Stimulated activated CD8-positive, alpha-beta memory T cell treated with anti-CD3 and anti-CD28 coated beads, Interleukin-4, amount 100 ng/mL, for 1 hour (primary cell): ENCODE data around the gene ANGPT4.
"Not testable (repeated sequence)": the region's sequence is repeated elsewhere in the genome, so short reads cannot be mapped to it uniquely, and the experiment has no call there.

ENCODE experiments used
- DNase-seq, 2 donors: peaks; one replicate each; pipeline ENCODE4 v3.0.0-alpha.2; 2020; ENCODE audit warnings: low read depth in 2 of 2, low spot score in 1 of 2

The ANGPT4 gene

DNA sequence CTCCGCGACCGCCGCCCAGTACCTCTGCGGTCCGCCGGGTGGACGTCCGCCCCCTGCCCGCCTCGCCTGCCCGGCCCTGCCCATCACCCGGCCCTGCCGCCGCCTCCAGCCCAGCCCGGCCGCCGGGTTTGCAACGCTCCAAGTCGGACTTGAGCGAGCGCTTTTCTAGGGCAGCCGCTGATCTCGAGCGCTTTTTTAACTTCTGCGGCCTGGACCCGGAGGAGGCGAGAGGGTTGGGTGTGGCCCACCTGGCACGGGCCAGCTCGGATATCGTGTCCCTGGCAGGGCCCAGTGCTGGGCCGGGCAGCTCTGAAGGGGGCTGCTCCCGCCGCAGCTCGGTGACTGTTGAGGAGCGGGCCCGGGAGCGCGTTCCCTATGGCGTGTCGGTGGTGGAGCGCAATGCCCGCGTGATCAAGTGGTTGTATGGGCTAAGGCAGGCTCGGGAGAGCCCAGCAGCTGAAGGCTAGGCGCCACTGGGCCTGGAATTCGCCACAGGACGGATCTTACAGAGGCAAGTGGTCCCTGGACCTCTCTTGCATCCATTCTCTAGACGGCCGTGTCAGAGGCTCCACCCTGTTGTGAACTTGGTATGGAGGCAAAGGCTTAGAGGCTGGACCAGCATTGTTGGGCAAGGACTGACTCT lies 70.8 kb downstream of the ANGPT4 start:
- DNase-seq: no peak

GRCh38 chr20:844473-845225 lies 71.5 kb downstream of the ANGPT4 start:
- peak; percentile 73 to 82 for DNase-seq

- DNase-seq: no peak
Observed at GRCh38 chr20:843912-844311, 72.2 kb downstream of the ANGPT4 start.

DNA sequence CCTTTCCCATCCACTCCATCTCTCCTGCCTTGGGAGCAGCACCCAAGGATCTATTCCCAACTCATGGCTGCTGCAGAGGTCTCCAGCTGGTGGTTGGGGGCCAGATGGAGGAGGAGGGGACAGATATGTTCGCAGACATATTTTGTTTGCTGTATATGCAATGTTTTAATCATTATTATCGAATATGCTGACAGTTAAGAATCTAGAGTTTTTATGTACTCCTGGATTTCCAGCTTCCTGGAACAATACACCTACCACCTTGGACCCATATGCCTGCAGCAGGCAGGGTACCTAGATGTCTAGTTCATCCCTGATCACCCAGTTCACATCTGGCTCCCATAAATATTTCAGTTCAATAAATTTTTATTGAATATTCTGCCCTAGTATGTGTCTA lies 73.6 kb downstream of the ANGPT4 start:
- DNase-seq: no peak

DNA sequence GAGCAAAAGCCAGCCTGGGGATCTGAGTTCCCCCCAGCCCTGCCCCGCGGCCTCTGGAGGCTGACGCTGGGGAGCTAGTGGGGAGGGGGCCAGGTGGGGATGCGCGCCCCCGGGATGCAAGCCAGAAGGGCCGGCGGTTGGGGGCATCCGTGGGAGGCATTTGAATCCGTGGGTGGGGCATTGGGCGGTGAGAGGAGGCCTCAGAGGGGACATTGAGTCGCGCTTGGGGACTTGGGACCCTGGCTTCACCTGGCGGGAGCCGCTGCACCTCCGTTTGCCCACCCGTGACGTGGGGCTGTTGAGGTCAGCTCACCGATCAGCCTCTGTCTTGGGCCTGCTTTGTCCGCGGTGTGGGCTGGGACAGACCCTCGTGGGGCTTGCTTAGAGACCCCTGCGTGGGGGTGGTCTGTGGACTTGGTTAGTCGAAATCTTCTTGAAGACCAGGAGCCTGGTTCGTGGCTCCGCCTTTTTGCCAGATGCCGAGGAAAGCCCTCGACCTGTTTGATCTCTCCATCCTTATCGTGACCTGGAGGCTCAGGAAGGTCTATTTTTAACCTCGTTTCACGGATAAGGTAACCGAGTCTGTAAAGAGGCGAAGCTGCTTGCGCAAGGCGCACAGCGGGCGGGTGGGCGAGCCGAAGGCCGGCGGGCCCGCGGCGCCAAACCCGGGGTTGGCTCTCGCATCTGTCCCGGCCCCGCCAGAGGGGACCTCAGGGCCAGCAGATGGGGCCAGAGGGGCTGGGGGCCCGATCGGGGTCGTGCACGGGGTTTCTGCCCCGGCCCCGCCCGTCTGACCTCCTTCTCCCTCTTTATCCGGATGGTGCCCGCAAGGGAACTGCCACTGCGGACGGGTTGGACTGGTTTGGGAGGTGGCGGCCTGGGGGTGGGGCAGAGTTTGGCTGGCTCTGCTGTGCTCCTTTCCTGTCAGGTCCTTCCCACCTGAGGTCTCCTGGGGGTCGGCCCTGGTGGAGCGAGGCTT lies 74.3 kb downstream of the ANGPT4 start:
- no peak for DNase-seq

DNA sequence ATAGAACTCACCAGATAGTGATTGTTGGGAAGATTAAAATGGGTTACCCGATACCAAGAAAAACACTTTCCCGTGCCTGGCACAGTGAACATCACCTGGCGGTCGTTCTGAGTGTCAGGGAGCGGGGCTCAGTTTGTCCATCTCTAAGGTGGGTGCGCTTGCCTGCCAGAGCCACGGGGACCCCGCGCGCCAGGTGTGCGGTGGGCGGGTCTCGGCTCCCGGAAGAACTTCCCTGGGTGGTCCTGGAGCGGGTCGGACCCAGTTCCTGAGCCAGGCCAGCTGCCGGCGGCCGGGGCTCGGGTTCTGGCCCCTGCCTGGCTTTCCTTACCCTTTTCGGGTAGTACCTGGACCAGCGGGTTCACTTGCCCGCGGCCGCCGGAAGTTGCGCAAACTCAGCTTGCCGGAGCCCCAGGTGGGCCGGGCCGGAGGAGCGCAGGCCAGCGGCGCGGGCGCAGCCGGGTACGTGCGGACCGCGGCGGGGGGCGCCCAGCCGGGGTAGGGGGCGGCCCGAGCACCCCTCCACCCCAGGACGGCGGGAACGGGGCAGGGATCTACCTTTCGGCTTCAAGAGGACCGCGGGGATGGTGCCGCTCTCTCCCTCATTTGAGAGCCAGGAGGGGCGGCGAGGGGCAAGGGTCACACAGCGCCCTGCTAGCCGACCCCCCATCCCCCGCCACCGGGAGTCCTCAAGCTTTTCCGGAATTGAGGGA lies 75.1 kb downstream of the ANGPT4 start:
- no peak for DNase-seq

- no peak for DNase-seq
Observed at GRCh38 chr20:840503-840857, 75.7 kb downstream of the ANGPT4 start.

DNA sequence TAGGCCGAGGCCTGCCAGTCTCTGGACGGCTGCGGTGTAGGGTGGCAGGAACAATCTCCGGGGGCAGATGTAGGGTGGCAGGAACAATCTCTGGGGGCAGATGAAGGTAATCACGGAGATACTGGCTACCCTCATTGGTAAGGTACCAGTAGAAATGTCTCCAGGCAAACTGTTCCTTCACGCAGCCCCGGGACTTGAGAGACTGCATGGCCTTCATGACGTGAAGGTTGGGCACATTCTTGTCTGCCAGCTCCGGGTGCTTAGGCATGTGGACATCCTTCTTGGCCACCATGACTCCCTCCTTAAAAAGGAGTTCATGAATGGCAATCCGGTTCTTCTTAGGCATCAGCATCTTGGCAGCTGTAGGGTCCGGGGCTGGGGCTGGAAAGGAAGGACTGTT lies 76.5 kb downstream of the ANGPT4 start:
- no peak for DNase-seq

DNA sequence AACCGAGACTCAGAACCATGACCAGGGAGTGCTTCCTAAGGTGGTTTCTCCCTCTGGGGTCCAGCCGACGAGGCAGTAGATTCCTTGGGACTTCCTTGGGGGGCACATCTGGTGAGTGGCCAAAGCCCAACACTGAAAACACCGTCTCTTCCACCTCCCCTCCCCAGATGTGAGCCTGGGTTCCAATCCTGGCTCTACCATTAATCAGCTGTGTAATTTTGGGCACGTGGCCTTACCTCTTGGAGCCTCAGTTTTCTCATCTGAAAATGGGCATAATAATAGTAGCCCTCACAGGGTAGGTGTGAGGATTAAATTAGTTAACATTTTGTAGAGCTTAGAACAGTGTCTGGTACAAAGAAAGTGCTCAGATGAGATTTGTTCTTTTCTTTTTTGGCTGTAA lies 77.1 kb downstream of the ANGPT4 start:
- no peak for DNase-seq

- DNase-seq: no peak
Observed at GRCh38 chr20:836190-836589, 79.9 kb downstream of the ANGPT4 start.

DNA sequence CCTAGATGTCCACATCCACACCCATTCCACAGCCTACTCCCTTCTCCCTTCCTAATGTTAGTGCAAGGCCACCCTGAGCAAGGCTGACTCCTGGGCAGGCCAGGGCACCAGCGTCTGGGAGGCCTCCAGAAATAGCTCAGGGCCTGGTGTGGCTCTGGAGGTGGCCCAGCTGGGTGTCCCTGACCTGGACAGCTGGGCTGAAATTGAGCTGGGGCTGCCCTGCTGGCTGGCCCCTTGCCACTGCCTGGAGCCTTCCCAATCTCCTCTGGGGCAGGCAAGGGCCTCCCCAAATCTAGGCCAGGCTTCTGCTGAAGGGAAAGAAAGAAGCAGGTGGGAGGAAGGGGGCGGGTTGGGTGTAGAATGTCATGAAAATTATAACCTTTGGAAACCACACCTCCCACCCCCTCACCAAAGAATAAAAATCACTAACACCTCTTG lies 80.5 kb downstream of the ANGPT4 start:
- no peak for DNase-seq

DNA sequence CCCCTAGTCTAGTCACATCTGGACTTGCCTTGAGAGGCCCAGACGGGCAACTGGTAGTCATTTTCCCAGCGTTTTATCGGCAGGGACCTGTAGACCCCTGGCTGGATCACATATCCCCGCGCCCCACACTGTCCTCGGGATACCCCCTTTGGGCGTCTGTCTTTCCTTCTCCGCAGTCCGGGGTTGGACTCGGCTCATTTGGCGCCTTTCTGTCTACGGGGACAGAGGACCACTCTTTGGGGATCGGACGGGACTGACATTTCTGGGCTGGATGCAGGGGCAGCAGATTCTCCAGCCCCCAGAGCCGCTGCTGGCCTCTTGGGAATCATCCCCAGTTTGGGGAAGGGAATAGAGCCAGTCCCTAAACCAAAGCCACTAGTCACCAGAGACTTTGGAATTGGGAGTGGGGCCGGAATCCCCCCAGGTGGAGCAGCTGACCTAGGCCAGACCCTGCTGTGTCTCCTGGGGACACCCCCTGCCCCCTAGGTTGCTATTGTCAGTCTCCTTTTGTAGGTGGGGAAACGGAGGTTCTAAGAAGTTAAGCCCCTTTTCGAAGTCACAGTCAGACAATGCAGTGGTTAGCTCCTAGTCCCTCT lies 81.9 kb downstream of the ANGPT4 start:
- DNase-seq: no peak

DNA sequence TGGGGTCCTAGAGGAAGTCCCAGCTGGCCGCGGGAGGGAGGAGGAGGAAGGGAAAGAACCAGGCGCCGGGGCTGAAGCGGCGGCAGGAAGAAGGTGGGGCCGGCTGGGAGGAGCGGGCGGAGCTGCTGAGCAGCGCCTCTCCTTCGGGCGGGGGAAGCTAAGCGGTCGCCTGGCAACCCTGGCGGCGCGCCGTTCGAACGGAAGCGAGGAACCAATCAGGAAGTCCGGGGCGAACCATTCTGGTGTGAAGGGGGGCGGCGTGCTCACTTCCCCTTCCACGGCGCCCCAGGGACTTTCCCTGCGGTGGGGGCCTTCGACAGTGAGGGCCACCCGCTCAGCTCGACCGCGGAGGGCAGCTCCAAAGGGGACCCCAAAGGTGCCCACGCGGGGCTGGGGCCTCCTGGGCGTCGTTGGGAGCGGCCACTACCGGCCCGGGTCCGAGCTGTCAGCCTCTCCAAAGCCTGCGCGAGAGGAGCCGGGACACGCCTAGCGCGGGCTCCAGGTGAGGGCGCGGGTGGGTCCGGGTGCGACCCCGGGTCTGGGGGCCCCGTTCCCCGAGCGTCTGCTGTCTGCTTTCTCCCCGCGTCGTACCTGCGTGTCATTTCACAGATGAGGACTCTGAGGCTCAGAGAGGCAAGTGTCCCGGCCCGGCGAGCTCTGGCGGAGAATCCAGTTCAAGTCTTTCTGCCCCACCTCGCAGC lies 82.5 kb downstream of the ANGPT4 start, which contains the start of gene FAM110A:
FAM110A (plus strand) TSS at position 266 of the 701 bp plus-strand sequence. CDS start 11,090 bp downstream, outside the sequence.
- peak; percentile 91 to 92 for DNase-seq

DNA sequence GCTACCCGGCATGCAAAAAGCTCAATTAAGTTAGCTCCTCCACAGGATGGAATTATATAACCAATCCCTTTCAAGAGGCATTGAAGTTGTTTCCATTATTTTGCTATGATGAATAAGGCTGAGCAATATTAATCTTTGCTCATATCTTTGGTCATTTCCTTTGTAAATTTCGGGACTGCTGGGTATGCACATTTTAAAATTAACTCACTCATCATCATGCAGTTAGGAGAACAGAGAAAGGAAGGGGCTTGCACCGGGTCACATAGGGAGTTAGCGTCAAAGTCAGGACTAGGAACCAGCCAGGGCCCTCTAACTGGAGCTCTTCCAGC lies 83.0 kb downstream of the ANGPT4 start:
- DNase-seq: no peak

DNA sequence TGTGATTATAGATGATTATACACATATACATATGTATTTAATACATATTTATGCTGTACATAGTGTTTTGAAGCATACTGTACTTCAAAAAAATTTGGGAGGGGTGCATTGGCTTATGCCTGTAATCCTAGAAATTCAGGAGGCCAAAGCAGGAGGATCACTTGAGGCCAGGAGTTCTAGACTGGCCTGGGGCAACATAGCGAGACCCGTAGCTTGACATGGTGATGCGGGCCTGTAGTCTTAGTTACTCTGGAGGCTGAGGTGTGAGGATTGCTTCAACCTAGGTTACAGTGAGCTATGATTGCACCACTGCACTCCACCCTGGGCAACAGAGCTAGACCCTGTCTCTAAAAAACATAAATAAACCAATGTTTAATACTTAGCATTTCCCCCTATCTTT lies 84.2 kb downstream of the ANGPT4 start:
- no peak for DNase-seq

GRCh38 chr20:831251-831650 lies 84.9 kb downstream of the ANGPT4 start:
- DNase-seq: no peak

DNA sequence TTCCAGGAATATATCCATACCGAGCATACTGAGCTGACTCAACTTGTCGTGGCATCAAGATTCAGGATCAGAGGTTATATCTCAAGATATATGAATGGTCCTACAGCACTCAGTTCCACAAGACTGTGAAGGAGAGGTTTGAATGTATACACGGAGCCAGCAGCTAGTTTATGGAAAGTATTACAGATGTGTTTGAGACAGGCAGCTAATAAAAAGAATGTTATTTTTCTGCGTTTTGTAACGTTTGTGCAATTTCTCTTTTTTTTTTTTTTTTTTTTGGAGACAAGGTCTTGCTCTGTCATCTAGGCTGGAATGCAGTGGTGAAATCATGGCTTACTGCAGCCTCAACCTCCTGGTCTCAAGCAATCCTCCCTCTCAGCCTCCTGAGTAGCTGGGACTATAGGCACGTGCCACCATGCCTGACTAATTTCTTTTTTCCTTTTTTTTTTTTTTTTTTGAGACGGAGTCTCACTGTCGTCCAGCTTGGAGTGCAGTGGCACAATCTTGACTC lies 86.1 kb downstream of the ANGPT4 start:
- no peak for DNase-seq

- DNase-seq: no peak
Observed at GRCh38 chr20:829551-829950, 86.6 kb downstream of the ANGPT4 start.

- DNase-seq: no peak
Observed at GRCh38 chr20:828987-829386, 87.1 kb downstream of the ANGPT4 start.

GRCh38 chr20:827981-828380 lies 88.2 kb downstream of the ANGPT4 start:
- not testable (repeated sequence) for DNase-seq
